Globus pallidus (tissue), 1 donor: Measurements from ENCODE around the gene TLR1.
A peak's percentile ranks its signal among the peaks of the same experiment; 100 is the strongest.
"Not testable (repeated sequence)": the region's sequence is repeated elsewhere in the genome, so short reads cannot be mapped to it uniquely, and the experiment has no call there.

Experiments
- DNase-seq: peaks from one replicate; pipeline ENCODE4 v3.0.0-alpha.2; 2015; ENCODE audit warnings: low spot score

TLR1 gene

GRCh38 chr4:38807462-38807861, 2.9 kb upstream of the TLR1 start:
- DNase-seq, result not testable (repeated sequence)

- DNase-seq, result not testable (repeated sequence)
Observed at GRCh38 chr4:38806251-38806650, 1.7 kb upstream of the TLR1 start.

- peak; percentile 61 for DNase-seq
Observed at GRCh38 chr4:38805530-38806145, 1.0 kb upstream of the TLR1 start.

GRCh38 chr4:38803833-38804653, 548 bp downstream of the TLR1 start:
- DNase-seq, result peak; percentile 30

- no peak for DNase-seq
Observed at GRCh38 chr4:38802561-38803355, 1.8 kb downstream of the TLR1 start.

GRCh38 chr4:38800961-38801450, 3.6 kb downstream of the TLR1 start:
- no peak for DNase-seq

- no peak for DNase-seq
Observed at GRCh38 chr4:38800366-38800765, 4.2 kb downstream of the TLR1 start.

- DNase-seq, result no peak
Observed at GRCh38 chr4:38795087-38795486, 9.5 kb downstream of the TLR1 start.

- DNase-seq, result no peak
Observed at GRCh38 chr4:38794051-38794450, 10.5 kb downstream of the TLR1 start.

GRCh38 chr4:38791010-38791409, 13.6 kb downstream of the TLR1 start:
- no peak for DNase-seq

- no peak for DNase-seq
Observed at GRCh38 chr4:38788317-38788716, 16.3 kb downstream of the TLR1 start.

GRCh38 chr4:38787693-38788092, 16.9 kb downstream of the TLR1 start:
- no peak for DNase-seq

- peak; percentile 61 for DNase-seq
Observed at GRCh38 chr4:38785901-38786402, 18.6 kb downstream of the TLR1 start.

GRCh38 chr4:38785041-38785790, 19.4 kb downstream of the TLR1 start:
- DNase-seq, result no peak

- DNase-seq, result no peak
Observed at GRCh38 chr4:38784141-38784540, 20.4 kb downstream of the TLR1 start.

GRCh38 chr4:38783109-38783460, 21.5 kb downstream of the TLR1 start:
- no peak for DNase-seq

- DNase-seq, result peak; percentile 60
Observed at GRCh38 chr4:38782452-38783108, 22.0 kb downstream of the TLR1 start, which contains the start of gene TLR10. TLR10 (minus strand) TSS chr4:38782990; CDS start chr4:38775590, 7,400 bp downstream.

- no peak for DNase-seq
Observed at GRCh38 chr4:38781854-38782261, 22.7 kb downstream of the TLR1 start.

- DNase-seq, result no peak
Observed at GRCh38 chr4:38780833-38781484, 23.6 kb downstream of the TLR1 start.

GRCh38 chr4:38779790-38780189, 24.8 kb downstream of the TLR1 start:
- DNase-seq, result no peak
